A549 (cell line): ENCODE results near the gene KRI1. TPM values are rescaled to one million over a fixed set of nuclear protein-coding genes. Genes with fewer than 3 reads are reported as not detected.

Experiments
- ATAC-seq, 2 experiments: fragments of 200-7000 bp in 1 of 2; fragments of >200 bp in 1 of 2; cut with Nextera tagmentation in 1 of 2; cut with Tn5 transposase in 1 of 2; 3 replicates each; pipeline versions ENCODE4 v1.8.0 to v1.9.1; 2018 to 2020; ENCODE audit warnings: mild to moderate bottlenecking in 1 of 2, moderate library complexity in 1 of 2
- CTCF ChIA-PET: fragments of 300-600 bp; sonication (Branson Sonifier 250); formaldehyde crosslinking; extraction: SDS; loops from one replicate; lab custom pipeline; 2021; ENCODE audit warnings: antibody characterized with exemption, inconsistent platforms; lab: Yijun Ruan, JAX
- POLR2A ChIA-PET: fragments of 350-600 bp; formaldehyde crosslinking; extraction: SDS; loops from one replicate; lab custom pipeline; 2021; ENCODE audit warnings: antibody characterized with exemption, inconsistent platforms; lab: Yijun Ruan, JAX
- DNase-seq, 2 experiments: peaks; one replicate each; pipeline versions ENCODE4 v3.0.0 to v3.0.0-alpha.2; 2011 to 2016; ENCODE audit warnings: low read depth in 1 of 2, low spot score in 1 of 2
- FAIRE-seq: peaks from 2 replicates; lab custom pipeline; 2011; peaks lifted over from hg19 to GRCh38; lab: Jason Lieb, UNC
- H3K27ac ChIP-seq, 2 experiments: fragments of >200 bp; sonication (Bioruptor Twin); formaldehyde crosslinking; 3 replicates each; pipeline ENCODE4 v1.5.1; 2016 to 2017
- H3K4me1 ChIP-seq: fragments of >200 bp; sonication (Bioruptor Twin); formaldehyde crosslinking; 3 replicates; pipeline ENCODE4 v1.6.1; 2016
- H3K4me2 ChIP-seq: fragments of >200 bp; sonication (Bioruptor Twin); formaldehyde crosslinking; 3 replicates; pipeline ENCODE4 v1.6.1; 2016
- H3K4me3 ChIP-seq: fragments of >200 bp; sonication (Bioruptor Twin); formaldehyde crosslinking; 3 replicates; pipeline ENCODE4 v1.5.1; 2016
- H3K9me3 ChIP-seq: fragments of >200 bp; sonication (Bioruptor Twin); formaldehyde crosslinking; 3 replicates; pipeline ENCODE4 v1.6.1; 2016
- CBX2 ChIP-seq: fragments of 200-600 bp; sonication (generic); IDR thresholded peaks from 2 replicates; pipeline ENCODE4 v1.6.1; 2016; ENCODE audit warnings: low read depth, mild to moderate bottlenecking, borderline replicate concordance
- FOSL2 ChIP-seq, 2 experiments: fragments of 450-650 bp in 1 of 2; fragments of >200 bp in 1 of 2; sonication (Bioruptor Twin) in 1 of 2; formaldehyde crosslinking; IDR thresholded peaks; 2 replicates each; pipeline versions ENCODE4 v1.5.0 to v1.6.1; 2016 to 2020; ENCODE audit warnings: mild to moderate bottlenecking in 1 of 2, moderate library complexity in 1 of 2
- GATA3 ChIP-seq: IDR thresholded peaks from 2 replicates; pipeline ENCODE4 v1.6.1; 2012; ENCODE audit warnings: borderline replicate concordance
- HOXB5 ChIP-seq: fragments of 250-450 bp; sonication (Bioruptor Pico); IDR thresholded peaks from 2 replicates; pipeline ENCODE4 v1.5.0; 2020; ENCODE audit warnings: mild to moderate bottlenecking, moderate library complexity
- JUN ChIP-seq, 2 experiments: fragments of >200 bp; sonication (Bioruptor Twin); formaldehyde crosslinking; IDR thresholded peaks; 2 replicates in 1 of 2; 3 replicates in 1 of 2; pipeline ENCODE4 v1.6.1; 2016 to 2017
- MAFK ChIP-seq: fragments of 450-650 bp; IDR thresholded peaks from 2 replicates; pipeline ENCODE4 v1.6.1; 2014; ENCODE audit not compliant: partially characterized antibody
- NPAS2 ChIP-seq: fragments of 250-450 bp; sonication (Bioruptor Pico); IDR thresholded peaks from 2 replicates; pipeline ENCODE4 v1.8.0; 2022; ENCODE audit warnings: mild to moderate bottlenecking, moderate library complexity, borderline replicate concordance
- PHF8 ChIP-seq: fragments of 200-600 bp; sonication (generic); IDR thresholded peaks from 2 replicates; pipeline ENCODE4 v1.6.1; 2016; ENCODE audit warnings: low read depth, mild to moderate bottlenecking, antibody characterized with exemption, moderate library complexity, borderline replicate concordance
- POLR2A ChIP-seq: IDR thresholded peaks from 2 replicates; pipeline ENCODE4 v1.6.1; 2012; ENCODE audit warnings: mild to moderate bottlenecking, low read length
- POLR2AphosphoS2 ChIP-seq: conservative IDR thresholded peaks from 2 replicates; pipeline ENCODE4 v1.6.1; 2012; ENCODE audit warnings: low read length, improper control_type of control experiment, inconsistent platforms
- RNF2 ChIP-seq: fragments of 200-600 bp; sonication (generic); IDR thresholded peaks from 2 replicates; pipeline ENCODE4 v1.6.1; 2016; ENCODE audit warnings: low read depth, mild to moderate bottlenecking, antibody characterized with exemption, moderate library complexity, borderline replicate concordance
- SMC3 ChIP-seq: fragments of >200 bp; sonication (Bioruptor Twin); formaldehyde crosslinking; IDR thresholded peaks from 3 replicates; pipeline ENCODE4 v1.6.1; 2018; ENCODE audit warnings: inconsistent platforms
- SREBF2 ChIP-seq: fragments of 450-650 bp; IDR thresholded peaks from 2 replicates; pipeline ENCODE4 v1.6.1; 2014; ENCODE audit warnings: mild to moderate bottlenecking, moderate library complexity
- TP53 ChIP-seq: fragments of 250-450 bp; sonication (Bioruptor Pico); IDR thresholded peaks from 2 replicates; pipeline ENCODE4 v1.5.0; 2021; ENCODE audit warnings: mild to moderate bottlenecking, moderate library complexity
- ZC3H11A ChIP-seq: fragments of 450-650 bp; IDR thresholded peaks from 2 replicates; pipeline ENCODE4 v1.6.1; 2014; ENCODE audit warnings: antibody characterized with exemption, mild to moderate bottlenecking
- WGBS: methylation state at CpG from one replicate; pipeline ENCODE4 v1.1.6; 2017; ENCODE audit errors: missing lambda C conversion rate; 5-methylcytosine and 5-hydroxymethylcytosine counted together
- polyA plus RNA-seq, 4 experiments: library from polyadenylated mRNA; depleted of rRNA in 3 of 4; stranded (reverse); fragments of >200 nt; fragmentation: RNase III in 1 of 4; extraction: RNeasy Plus Mini Kit Qiagen cat#74134 plus additional on column Dnase treatment in 1 of 4; gene quantifications; 2 replicates in 3 of 4; 3 replicates in 1 of 4; pipeline ENCODE4 v1.2.3, GENCODE V29; 2011 to 2017
- TF ChIP-seq, protein P1 (sequence below): IDR thresholded peaks from 2 replicates; pipeline ENCODE4 v1.6.1; 2012
- TF ChIP-seq, protein P2 (sequence below): fragments of 250-450 bp; sonication (Bioruptor Pico); IDR thresholded peaks from 2 replicates; pipeline ENCODE4 v1.5.0; 2020; ENCODE audit warnings: low read depth, mild to moderate bottlenecking, moderate library complexity
- TF ChIP-seq, protein P3 (sequence below): fragments of 150-350 bp; IDR thresholded peaks from 2 replicates; pipeline ENCODE4 v1.6.1; 2014; ENCODE audit warnings: low read depth, mild to moderate bottlenecking, low read length
- TF ChIP-seq, protein P4 (sequence below): fragments of 200-600 bp; sonication (generic); IDR thresholded peaks from 2 replicates; pipeline ENCODE4 v1.6.1; 2016; ENCODE audit warnings: antibody characterized with exemption, mild to moderate bottlenecking, moderate library complexity
- TF ChIP-seq, protein P5 (sequence below): fragments of 450-650 bp; IDR thresholded peaks from 2 replicates; pipeline ENCODE4 v1.6.1; 2014; ENCODE audit warnings: antibody characterized with exemption
- TF ChIP-seq, protein P6 (sequence below): IDR thresholded peaks from 2 replicates; pipeline ENCODE4 v1.6.1; 2012
- TF ChIP-seq, protein P7 (sequence below): fragments of >200 bp; sonication (Bioruptor Twin); formaldehyde crosslinking; IDR thresholded peaks from 3 replicates; pipeline ENCODE4 v1.5.1; 2016

The KRI1 gene
- polyA plus RNA-seq, 2 of the 4 experiments (the other 2 are of a cell fraction) = 21.6 to 25.6 TPM

DNA sequence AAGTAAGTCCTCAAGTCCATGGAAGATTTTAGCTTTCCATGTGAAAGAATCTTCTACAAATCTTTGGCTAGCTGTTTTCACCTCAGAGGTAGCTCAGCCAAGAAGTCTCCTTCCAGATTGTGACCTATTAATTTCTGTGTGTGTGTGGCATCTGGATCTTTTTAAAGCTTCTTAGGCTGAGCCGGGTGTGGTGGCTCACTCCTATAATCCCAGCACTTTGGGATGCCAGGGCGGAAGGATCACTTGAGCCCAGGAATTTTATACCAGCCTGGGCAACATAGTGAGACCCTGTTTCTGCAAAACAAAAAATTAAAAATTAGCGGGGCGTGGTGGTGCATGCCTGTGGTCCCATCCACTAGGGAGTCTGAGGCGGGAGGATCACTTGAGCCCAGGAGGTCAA is 46.1 kb upstream of the KRI1 start:
- 89% methylated on average over 5 of the region's 5 CpGs for WGBS
- no peak overlapping the region for H3K27ac ChIP-seq
- ChIA-PET CTCF (interaction anchor here (0.9 to 1.5 kb wide), 2 partner anchors 31 to 33 kb away, joined by 5 to 6 read pairs; no protein-coding TSS in a partner anchor), POLR2A (no interaction called here)
- H3K4me3 ChIP-seq = no peak overlapping the region
- no peaks in the 10 kb centered on the region for H3K4me1 ChIP-seq
- H3K9me3 ChIP-seq = no peaks in the 10 kb centered on the region
- TF ChIP-seq NPAS2 (CRISPR knock-in tag) (no peak), PHF8 (no peak), POLR2AphosphoS2 (no peak), SMC3 (no peak), CBX2 (no peak), FOSL2 (IDR thresholded peaks at IDR 0.05) (no peak), FOSL2 (CRISPR knock-in tag; IDR thresholded peaks at IDR 0.05) (no peak), POLR2A (no peak)
- TF ChIP-seq, protein P1, sequence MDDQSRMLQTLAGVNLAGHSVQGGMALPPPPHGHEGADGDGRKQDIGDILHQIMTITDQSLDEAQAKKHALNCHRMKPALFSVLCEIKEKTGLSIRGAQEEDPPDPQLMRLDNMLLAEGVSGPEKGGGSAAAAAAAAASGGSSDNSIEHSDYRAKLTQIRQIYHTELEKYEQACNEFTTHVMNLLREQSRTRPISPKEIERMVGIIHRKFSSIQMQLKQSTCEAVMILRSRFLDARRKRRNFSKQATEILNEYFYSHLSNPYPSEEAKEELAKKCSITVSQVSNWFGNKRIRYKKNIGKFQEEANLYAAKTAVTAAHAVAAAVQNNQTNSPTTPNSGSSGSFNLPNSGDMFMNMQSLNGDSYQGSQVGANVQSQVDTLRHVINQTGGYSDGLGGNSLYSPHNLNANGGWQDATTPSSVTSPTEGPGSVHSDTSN = no peak
- TF ChIP-seq, protein P2, sequence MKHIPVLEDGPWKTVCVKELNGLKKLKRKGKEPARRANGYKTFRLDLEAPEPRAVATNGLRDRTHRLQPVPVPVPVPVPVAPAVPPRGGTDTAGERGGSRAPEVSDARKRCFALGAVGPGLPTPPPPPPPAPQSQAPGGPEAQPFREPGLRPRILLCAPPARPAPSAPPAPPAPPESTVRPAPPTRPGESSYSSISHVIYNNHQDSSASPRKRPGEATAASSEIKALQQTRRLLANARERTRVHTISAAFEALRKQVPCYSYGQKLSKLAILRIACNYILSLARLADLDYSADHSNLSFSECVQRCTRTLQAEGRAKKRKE (CRISPR knock-in tag) = no peak
- TF ChIP-seq, protein P3, sequence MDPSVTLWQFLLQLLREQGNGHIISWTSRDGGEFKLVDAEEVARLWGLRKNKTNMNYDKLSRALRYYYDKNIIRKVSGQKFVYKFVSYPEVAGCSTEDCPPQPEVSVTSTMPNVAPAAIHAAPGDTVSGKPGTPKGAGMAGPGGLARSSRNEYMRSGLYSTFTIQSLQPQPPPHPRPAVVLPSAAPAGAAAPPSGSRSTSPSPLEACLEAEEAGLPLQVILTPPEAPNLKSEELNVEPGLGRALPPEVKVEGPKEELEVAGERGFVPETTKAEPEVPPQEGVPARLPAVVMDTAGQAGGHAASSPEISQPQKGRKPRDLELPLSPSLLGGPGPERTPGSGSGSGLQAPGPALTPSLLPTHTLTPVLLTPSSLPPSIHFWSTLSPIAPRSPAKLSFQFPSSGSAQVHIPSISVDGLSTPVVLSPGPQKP = no peak
- TF ChIP-seq, protein P4, sequence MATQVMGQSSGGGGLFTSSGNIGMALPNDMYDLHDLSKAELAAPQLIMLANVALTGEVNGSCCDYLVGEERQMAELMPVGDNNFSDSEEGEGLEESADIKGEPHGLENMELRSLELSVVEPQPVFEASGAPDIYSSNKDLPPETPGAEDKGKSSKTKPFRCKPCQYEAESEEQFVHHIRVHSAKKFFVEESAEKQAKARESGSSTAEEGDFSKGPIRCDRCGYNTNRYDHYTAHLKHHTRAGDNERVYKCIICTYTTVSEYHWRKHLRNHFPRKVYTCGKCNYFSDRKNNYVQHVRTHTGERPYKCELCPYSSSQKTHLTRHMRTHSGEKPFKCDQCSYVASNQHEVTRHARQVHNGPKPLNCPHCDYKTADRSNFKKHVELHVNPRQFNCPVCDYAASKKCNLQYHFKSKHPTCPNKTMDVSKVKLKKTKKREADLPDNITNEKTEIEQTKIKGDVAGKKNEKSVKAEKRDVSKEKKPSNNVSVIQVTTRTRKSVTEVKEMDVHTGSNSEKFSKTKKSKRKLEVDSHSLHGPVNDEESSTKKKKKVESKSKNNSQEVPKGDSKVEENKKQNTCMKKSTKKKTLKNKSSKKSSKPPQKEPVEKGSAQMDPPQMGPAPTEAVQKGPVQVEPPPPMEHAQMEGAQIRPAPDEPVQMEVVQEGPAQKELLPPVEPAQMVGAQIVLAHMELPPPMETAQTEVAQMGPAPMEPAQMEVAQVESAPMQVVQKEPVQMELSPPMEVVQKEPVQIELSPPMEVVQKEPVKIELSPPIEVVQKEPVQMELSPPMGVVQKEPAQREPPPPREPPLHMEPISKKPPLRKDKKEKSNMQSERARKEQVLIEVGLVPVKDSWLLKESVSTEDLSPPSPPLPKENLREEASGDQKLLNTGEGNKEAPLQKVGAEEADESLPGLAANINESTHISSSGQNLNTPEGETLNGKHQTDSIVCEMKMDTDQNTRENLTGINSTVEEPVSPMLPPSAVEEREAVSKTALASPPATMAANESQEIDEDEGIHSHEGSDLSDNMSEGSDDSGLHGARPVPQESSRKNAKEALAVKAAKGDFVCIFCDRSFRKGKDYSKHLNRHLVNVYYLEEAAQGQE = no peak
- DNase-seq = no peak
- no peak overlapping the region for H3K4me2 ChIP-seq
- FAIRE-seq = no peak
- ATAC-seq = no peak

DNA sequence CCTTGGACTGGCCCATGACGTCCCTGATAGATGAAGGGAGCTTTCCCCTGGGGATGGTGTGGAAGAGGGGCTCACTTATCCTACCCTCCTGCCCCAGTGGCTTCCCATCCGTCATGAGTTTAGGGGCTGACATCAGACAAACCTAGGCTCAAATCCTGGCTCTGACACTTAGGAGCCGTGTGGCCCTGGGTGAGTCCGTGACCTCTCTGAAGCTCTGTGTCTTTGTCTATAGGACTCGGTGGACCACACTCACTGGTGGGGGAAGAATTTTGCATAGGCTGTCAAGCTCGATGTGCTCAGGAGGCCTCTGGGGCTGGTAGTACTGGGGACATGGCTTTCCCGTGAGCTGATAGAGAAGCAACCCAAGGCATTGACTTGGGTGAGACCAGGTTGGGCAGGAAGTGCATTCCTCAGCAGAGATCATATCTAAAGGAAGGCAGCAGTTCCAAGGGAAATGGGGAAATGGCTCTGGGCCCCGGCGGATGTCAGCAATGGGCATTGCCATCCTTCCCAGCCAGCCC is 38.7 kb upstream of the KRI1 start:
- CTCF ChIA-PET = interaction anchor here (1.3 to 5.7 kb wide), 2 partner anchors 14 to 23 kb away, joined by 3 to 22 read pairs; no protein-coding TSS in a partner anchor
- FAIRE-seq = no peak
- H3K4me2 ChIP-seq = no peak overlapping the region

More for the DNA sequence above, 38.7 kb upstream of the KRI1 start:
- Histone ChIP-seq H3K9me3 (no peaks in the 10 kb centered on the region), H3K4me3 (no peak overlapping the region), H3K27ac (no peak overlapping the region), H3K4me1 (peaks cover 8% of the 10 kb centered on the region)
- POLR2A ChIA-PET = no interaction called here
- 67% methylated on average over 8 of the region's 9 CpGs for WGBS
- no peak for DNase-seq
- TF ChIP-seq TP53 (CRISPR knock-in tag) = no peak
- no peak for TF ChIP-seq SREBF2
- no peak for TF ChIP-seq HOXB5 (CRISPR knock-in tag)
- TF ChIP-seq RNF2 = no peak
- TF ChIP-seq ZC3H11A = no peak
- no peak for TF ChIP-seq MAFK
- TF ChIP-seq, protein P3 = no peak
- TF ChIP-seq, protein P1 = no peak
- TF ChIP-seq, protein P5, sequence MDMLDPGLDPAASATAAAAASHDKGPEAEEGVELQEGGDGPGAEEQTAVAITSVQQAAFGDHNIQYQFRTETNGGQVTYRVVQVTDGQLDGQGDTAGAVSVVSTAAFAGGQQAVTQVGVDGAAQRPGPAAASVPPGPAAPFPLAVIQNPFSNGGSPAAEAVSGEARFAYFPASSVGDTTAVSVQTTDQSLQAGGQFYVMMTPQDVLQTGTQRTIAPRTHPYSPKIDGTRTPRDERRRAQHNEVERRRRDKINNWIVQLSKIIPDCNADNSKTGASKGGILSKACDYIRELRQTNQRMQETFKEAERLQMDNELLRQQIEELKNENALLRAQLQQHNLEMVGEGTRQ = no peak
- no peak for TF ChIP-seq GATA3
- TF ChIP-seq, protein P6, sequence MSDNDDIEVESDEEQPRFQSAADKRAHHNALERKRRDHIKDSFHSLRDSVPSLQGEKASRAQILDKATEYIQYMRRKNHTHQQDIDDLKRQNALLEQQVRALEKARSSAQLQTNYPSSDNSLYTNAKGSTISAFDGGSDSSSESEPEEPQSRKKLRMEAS = no peak
- TF ChIP-seq, protein P7, sequence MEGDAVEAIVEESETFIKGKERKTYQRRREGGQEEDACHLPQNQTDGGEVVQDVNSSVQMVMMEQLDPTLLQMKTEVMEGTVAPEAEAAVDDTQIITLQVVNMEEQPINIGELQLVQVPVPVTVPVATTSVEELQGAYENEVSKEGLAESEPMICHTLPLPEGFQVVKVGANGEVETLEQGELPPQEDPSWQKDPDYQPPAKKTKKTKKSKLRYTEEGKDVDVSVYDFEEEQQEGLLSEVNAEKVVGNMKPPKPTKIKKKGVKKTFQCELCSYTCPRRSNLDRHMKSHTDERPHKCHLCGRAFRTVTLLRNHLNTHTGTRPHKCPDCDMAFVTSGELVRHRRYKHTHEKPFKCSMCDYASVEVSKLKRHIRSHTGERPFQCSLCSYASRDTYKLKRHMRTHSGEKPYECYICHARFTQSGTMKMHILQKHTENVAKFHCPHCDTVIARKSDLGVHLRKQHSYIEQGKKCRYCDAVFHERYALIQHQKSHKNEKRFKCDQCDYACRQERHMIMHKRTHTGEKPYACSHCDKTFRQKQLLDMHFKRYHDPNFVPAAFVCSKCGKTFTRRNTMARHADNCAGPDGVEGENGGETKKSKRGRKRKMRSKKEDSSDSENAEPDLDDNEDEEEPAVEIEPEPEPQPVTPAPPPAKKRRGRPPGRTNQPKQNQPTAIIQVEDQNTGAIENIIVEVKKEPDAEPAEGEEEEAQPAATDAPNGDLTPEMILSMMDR = no peak
- TF ChIP-seq JUN (IDR thresholded peaks at IDR 0.05) = no peak
- no peak for ATAC-seq
